GM21381 (cell line): ENCODE results near the gene SHISA2.
"Not testable (repeated sequence)": the region's sequence is repeated elsewhere in the genome, so short reads cannot be mapped to it uniquely, and the experiment has no call there.

Experiments
- ATAC-seq: cut with Tn5 transposase; IDR thresholded peaks from one replicate; pipeline ENCODE4 v1.9.1; 2021; ENCODE audit warnings: mild to moderate bottlenecking, moderate library complexity; ENCODE audit not compliant: unreplicated experiment

Gene SHISA2

DNA sequence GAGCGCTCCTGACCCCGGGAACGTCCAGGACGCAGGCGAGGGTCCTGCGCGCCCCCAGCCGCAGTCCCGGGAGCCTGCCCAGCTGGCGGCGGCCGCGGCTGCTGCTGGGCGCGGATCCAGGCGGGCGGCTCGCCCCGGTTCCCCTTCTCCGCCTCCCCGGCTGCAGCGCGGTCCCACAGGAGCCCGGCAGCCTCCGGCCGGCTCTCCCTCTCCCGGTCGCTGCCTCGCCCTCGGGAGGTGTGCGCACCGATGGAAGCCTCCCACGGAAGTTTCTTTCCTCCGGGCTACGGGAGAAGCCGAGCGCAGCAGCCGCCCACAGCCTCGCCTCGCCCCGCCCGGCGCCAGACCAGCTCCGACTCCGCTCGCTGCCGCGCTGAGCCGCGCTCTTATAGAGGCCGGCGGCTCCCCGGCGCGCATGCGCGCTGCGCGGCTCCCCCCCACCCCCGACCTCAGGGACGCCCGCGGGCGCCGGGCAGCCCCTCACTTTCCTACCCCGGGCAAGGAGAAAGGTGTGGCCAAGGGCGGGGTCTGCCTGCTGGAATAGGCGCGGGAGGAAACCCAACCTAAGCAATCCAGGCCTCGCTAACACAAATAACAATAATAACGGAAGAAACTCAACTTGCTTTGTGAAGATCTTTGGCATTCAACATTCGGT, at the start of gene SHISA2:
SHISA2 (minus strand) TSS at position 360 of the 655 bp plus-strand sequence. CDS start 1,041 bp downstream, outside the sequence.
- ATAC-seq = no peak

GRCh38 chr13:26095846-26096610, 44.2 kb upstream of the SHISA2 start:
- no peak for ATAC-seq

- no peak for ATAC-seq
Measured at GRCh38 chr13:26095338-26095737, 43.5 kb upstream of the SHISA2 start.

GRCh38 chr13:26076821-26077220, 25.0 kb upstream of the SHISA2 start:
- ATAC-seq = not testable (repeated sequence)

GRCh38 chr13:26075498-26075897, 23.7 kb upstream of the SHISA2 start:
- no peak for ATAC-seq

- ATAC-seq = no peak
Measured at GRCh38 chr13:26074706-26075105, 22.9 kb upstream of the SHISA2 start.

GRCh38 chr13:26072335-26072734, 20.5 kb upstream of the SHISA2 start:
- not testable (repeated sequence) for ATAC-seq

DNA sequence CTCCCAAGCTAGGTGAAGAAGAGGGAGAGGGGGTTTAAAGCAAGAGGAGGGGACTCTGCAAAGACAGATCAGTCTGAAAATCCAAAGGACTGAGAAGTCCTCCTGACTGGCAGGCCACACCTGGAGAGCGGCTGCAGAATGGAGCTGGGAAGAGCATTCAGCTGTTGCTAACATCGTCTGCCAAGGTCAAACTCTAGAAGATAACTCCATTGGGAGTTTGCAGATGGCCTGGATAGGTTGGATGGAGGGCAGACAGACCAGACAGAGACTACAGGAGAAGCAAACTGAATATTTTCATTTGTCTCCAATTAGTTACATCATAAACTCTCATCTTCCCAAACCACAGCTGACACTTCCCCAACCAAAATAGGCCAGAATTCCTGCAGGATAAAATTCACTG, 19.9 kb upstream of the SHISA2 start:
- no peak for ATAC-seq

- not testable (repeated sequence) for ATAC-seq
Measured at GRCh38 chr13:26069642-26070041, 17.8 kb upstream of the SHISA2 start.

DNA sequence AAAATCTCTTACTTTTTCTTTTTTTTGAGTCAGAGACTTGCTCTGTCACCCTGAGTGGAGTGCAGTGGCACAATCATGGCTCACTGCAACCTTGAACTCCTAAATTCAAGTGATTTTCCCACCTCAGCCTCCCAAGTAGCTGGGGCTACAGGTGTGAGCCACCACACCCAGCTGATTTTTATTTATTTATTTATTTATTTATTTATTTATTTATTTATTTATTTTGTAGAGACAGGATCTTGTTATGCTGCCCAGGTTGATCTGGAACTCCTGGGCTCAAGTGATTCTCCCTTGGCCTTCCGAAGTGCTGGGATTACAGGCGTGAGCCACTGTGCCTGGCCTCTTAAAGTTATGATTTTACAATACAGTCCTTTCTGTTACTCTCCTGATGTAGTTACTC, 16.6 kb upstream of the SHISA2 start:
- ATAC-seq = not testable (repeated sequence)

- no peak for ATAC-seq
Measured at GRCh38 chr13:26067601-26068000, 15.8 kb upstream of the SHISA2 start.

DNA sequence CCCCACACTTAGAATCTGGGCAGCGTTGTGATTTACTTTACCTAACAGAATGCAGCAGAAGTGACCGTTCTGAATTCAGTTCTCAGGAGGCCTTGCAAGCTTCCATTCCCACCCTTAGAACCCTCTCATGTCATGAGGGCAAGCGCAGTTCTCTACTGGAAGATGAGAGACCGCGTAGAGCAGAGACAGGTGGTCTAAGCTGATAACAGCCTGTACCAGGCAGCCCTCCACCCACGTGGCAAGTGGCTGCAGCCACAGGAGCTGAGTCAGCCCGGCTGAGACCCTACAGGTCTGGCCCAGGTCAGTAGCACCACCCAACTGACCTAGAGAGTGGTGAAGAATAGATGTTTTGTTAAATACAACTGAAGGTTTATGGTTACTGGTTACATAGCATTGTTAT, 14.7 kb upstream of the SHISA2 start:
- ATAC-seq = not testable (repeated sequence)

DNA sequence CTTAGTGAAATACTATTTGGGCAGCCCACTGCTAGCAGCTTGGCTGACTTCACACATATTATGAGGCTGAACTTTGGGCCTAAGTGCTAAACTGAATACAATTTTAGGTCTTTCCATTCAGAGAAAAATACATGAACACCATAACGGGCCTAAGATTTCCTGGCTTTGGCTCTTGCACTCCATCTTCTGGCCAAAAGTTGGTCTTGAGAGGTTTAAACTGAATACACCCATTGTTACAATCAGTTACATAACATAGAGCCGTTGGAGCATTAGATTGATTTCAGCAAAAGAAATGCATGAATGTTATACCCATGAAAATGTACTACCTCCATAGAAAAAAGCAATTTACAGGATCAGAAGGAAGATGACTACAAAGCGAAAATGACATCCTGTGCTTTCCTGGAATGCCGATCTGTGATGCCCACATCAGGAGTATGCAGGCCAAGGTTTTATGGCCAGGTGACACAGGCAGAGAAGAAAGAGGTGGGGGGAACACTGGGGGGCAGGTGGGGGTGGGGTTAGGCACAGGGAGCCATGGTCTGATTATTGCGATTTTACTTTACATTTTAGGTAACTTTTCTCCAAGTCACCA, 11.1 kb upstream of the SHISA2 start:
- ATAC-seq = no peak

DNA sequence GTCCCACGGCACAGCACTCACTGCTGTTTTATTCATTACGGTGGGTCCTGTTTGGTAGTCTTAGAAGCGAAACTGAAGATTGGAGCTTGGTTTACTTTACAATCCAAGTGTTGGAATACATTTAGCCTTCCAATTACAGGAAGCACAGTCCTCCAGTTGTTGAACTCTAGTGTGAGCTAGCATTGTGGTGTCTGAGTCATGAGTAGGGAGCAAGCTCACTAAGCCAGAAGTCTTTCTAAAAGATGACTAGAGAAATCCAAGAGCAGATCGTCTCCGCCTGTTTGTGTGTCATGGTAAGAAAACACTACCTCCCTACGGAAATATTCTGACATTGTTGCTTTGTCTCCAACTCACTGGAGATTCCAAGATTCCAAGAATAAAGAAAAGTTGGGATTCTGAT, 10.1 kb upstream of the SHISA2 start:
- no peak for ATAC-seq

DNA sequence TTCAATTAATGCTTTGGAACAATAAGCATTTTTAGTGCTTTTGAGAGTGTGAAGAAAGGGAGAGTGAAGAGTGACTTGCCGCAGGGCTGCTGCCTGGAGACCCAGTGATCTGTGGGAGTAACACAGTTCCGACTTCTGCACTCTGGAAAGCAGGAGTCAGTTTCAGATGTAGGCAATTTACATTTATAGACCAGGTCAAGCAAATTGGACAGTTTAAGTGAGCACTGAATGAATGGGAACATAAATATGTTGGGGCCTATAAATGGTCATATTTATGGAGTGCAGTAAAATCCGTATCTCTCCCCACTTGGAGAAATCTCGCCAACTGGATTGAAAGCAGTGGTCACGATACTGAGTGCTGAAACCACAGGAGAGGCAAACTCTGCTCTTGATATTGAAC, 9.4 kb upstream of the SHISA2 start:
- no peak for ATAC-seq

- no peak for ATAC-seq
Measured at GRCh38 chr13:26060357-26060756, 8.5 kb upstream of the SHISA2 start.

DNA sequence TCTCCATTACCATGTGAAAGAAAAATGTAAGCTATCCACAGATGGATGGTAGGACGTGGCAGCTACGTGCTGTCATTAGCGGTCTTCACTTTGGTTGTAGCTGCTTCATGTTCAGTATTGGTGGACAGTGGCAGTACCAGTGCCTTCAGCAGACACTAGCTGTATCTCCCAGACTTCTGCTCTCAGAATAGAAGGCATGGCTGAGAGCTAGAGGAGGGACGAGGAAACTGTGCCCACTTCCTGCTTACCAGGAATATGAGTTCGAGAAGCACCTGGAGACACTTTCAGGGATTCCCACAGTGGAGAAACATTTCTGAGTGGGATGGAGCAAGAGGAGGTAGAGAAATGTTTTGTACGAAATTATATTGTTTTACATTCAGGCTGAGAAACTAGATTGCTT, 6.9 kb upstream of the SHISA2 start:
- ATAC-seq = no peak

GRCh38 chr13:26054896-26055295, 3.1 kb upstream of the SHISA2 start:
- ATAC-seq = no peak

DNA sequence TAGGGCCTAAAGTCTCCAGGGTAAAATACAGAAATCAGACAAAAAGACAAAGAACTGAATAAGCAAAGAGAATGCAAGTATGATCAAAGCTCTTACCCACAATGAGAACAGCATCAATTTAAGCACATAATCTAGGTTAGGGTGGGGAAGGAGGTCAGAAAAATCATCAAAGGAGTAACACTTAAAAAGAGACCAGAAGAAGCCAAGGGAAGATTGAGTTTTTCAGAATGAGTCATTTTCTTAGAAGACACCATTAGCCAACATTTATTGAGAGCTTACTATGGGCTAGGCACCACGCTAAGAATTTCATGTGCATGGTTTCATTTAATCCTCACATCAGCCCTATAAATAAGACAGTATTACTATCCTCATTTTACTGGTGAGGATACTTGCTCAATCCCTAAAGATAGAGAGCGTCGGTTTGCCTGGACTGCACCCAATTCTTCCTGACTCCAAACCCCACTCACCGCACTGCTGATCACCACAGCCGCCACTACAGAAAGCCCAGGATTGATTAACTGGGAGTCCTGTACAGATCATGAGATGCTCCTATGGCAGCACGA, 1.7 kb upstream of the SHISA2 start:
- no peak for ATAC-seq

DNA sequence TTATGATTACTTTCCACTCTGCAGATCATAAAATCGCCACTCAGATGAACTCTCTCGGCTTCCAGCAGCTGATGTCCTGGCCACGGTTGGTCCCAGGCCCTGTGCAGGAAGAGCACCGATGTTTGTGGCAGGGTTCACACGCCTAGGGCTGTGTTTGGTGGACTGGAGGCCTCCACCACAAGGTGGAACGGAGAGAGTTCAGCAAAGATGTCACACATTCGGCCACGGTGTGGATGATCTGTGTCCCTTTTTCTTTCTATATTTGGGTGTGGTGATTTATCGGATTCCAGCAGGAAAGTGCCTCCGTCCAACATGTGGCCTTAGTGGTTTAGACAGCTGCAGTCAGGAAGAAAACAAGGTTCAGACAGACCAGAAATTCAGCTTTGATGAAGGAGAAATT, 521 bp upstream of the SHISA2 start:
- ATAC-seq = no peak

GRCh38 chr13:26051231-26051656, 572 bp downstream of the SHISA2 start:
- no peak for ATAC-seq
